ENCODE results near the gene SMCP.

SMCP gene

DNA sequence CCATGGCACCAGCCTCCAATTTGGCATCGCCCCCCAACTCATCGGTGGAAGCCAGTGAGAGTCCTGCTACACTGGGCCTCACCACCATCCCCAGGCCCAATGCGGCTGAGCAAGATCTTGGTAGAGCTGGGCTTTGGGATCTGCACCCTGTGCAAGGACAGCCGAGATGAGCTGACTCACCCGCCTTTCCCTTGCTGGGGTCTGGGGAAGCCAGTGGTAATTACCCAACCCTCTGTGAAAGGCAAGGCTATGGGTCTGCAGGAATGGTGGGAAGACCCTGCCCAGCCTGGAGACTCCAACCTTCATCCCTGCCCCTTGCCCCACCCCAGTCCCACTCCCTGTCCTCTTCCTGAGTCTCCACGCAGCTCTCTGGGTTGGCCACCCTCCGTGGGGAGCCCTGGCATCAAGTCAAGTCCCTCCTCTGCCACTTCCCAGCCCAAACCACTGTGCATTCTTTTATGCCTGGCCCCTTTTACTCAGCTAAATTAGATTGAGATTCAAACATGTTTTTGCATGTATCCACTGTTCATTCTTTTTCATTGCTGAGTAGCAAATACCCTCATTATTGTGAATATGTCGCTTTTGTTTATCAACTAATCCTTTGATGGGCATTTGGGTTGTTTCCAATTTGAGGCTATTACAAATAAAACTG lies 8.8 kb downstream of the SMCP start:
- DNase-seq (ENCODE audit: low read depth), result no peak

DNA sequence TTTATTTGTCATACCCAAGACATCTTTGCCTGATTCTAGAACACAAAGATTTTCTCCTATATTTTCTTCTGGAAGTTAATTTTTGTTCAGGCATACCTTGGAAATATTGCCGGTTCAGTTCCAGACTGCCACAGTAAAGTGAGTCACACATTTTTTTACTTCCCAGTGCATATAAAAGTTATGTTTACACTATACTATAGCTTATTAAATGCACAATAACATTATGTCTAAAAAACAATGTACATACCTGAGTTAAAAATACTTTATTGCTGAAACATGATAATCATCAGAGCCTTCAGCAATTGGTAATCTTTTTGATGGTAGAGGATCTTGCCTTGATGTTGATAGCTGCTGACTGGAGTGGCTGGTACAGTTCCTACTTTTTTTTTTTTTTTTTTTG lies 10.0 kb downstream of the SMCP start:
- no peak for DNase-seq (ENCODE audit: low read depth)

DNA sequence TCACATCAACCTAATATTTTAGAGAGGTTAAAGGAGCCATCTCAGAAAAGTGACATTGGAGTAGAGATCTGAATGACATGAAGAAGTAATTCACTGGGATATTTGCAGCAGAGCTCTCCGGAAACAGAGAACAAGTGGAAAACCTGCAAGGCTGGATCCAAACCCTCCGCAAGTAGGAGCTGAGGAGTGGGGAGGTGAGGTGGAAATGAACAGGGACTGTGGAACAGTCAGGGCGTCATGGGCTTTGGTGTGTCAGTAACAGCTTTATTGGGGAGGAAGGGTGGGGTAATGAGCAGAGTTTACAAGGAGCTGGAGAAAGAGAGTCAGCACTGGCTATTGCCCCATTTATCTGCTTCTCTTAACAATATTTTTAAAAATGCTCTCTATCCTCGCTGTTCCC lies 20.9 kb downstream of the SMCP start:
- no peak for DNase-seq (ENCODE audit: low read depth)

DNA sequence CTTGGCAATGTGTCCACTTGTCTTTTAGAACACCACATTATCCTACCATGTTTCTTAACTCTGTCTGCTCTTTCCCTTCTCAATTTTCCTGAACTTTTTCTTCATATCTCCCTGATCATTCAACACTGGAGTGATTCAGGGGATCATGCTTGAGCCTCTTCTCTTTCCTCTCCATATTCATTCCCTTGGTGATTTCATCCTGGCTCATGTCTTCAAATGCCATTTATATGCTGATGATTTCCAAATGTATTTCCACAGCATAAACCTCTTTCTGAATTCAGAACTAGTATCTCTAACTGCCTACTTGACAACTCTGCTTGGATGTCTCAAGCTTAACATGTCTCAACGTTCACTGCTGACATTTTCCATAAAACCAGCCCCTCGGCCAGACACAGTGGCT lies 21.8 kb downstream of the SMCP start:
- no peak for DNase-seq (ENCODE audit: low read depth)

DNA sequence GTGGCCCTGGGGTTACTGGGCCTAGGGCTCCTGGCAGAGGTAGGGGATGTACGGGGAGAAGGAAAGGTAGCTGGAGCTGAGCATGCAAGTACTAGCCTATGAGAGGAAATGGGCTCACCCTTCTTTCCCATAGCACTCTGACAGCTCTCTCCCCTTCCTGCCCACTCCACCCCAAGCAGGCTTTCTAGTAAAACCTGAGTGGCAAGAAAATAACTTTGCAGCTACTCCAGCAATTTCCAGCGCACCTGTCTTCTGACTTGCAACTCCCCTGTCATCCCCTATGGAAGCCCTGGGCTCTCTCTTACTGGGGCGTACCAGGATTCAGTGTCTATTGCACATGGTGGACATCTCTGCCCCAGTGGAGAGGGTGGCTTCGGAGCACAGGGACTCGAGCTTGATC lies 23.5 kb downstream of the SMCP start:
- DNase-seq (ENCODE audit: low read depth), result no peak

DNA sequence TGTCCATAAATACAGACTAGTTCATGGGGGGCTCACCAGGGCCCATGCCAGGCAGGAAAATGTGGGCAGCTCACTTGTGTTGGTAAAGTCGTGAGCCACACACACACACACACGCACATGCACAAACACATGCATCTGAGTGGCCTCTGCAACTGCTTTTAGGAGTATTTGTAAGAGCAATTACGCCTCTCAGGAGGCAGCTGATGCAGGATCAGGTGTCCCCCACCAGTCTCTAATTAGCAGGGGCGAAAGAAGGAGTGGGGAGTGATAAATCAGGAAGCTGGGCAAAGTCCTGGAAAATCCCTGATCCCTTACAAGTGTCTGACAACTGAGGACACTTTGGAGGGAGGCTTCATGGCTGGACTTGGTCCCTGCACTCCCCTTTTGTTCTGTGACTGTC lies 24.5 kb downstream of the SMCP start:
- no peak for DNase-seq (ENCODE audit: low read depth)

DNA sequence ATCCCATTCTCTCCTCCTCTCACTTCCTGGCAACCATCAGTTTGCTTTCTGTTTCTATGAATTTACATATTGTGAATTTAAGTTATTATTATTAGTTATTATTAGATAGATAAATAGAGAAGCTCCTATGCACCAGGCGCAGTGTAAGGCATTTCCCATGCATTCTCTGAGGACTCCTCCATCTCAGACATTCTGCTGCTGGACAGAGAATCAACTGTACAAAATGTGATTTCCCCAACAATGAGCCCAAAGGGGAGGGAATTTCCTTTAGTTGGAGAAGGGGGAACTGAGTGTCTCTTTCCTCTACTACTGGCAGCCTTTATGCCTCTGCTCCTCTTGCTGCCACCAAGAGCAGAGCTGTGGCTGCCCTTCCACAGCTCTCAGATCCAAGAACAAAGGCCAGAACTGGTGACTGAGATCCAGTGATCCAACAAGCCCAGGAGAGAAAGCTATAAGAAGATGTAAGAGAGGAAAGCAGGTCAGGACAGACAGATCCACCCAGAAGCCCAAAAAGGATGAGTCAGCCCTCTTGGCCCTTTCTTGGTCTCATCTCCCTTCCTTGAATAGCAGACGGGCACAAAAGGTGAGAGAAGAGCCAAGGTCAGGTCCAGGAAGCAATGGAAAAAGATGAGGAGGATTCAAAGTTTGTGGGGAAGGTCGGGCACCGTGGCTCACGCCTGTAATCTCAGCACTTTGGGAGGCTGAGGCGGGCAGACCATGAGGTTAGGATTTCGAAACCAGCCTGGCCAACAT lies 26.7 kb downstream of the SMCP start:
- DNase-seq (ENCODE audit: low read depth), result no peak

DNA sequence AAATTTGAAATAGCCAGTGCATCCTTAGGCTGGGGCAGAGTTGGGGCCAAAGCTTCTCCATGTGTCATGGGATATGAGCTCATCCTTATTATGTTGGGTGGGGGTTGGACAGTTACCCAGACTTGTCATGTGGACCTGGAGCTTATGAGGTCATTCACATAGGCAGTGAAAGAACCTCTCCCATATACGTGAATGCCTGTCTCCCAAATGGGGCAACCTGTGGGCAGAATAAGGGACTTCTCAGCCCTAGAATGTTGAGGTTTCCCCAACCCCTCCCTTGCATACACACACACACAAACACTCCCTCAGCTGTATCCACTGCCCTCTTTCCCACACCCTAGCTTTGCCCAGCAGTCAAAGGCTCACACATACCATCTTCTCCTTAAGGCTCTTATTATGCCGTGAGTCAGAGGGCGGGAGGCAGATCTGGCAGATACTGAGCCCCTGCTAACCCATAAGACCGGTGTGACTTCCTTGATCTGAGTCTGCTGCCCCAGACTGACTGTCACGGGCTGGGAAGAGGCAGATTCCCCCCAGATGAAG lies 28.0 kb downstream of the SMCP start:
- DNase-seq (ENCODE audit: low read depth), result no peak

DNA sequence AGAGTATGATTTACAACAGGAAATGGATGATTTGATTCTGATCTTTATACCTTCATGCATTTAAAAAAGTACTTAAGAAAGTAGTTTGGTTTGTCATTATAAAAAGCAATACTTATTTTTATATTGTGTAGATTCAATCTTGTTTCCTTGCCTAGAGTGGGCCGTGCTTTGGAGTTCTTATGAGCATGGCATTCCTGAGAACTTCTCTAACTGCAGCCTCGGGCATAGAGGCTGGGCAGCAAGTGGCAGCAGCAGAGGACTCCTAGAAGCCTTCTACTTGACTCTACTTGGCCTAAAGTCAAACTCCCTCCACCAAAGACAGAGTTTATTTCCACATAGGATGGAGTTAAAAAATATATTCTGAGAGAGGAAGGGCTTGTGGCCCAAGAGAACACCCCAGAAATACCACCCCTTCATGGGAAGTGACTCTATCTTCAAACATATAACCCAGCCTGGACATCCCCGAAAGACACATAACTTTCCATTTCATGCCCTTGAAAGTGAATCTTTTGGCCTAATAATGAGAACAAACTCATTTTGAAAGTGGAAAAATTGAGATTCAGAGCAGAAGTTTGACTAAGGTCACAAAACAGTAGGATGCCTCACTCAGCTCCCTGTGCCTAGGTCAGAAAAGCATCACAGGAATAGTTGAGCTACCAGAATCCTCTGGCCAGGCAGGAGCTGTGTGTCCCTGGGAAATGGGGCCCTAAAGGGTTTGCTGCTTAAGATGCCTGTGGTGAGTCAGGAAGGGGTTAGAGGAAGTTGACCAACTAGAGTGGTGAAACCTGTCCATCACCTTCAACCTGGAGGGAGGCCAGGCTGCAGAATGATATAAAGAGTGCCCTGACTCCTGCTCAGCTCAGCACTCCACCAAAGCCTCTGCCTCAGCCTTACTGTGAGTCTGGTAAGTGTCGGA lies 29.8 kb downstream of the SMCP start, which contains the start of gene IVL:
Gene IVL (plus strand): TSS at position 861 of the 916 bp plus-strand sequence. CDS start 1,252 bp downstream, outside the sequence.
- DNase-seq (ENCODE audit: low read depth), result no peak

DNA sequence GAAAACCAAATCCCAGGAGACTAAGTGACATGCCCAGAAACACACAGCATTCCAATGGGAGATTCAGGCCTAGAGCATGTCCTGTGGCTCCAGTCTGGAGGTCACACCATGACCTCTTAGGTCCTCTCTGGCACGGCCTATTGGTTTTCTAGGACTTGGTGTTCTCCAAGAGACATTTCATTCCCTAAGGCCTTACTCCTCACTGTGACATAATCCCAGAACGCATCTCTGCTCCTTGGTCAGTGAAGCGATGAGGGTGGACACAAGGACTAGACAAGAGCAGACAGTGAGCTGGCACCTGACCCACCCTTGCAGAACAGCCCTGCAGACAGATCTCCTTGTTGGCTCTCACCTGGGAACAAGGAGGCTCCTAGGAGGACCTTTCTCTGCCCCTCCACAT lies 31.1 kb downstream of the SMCP start:
- no peak for DNase-seq (ENCODE audit: low read depth)

DNA sequence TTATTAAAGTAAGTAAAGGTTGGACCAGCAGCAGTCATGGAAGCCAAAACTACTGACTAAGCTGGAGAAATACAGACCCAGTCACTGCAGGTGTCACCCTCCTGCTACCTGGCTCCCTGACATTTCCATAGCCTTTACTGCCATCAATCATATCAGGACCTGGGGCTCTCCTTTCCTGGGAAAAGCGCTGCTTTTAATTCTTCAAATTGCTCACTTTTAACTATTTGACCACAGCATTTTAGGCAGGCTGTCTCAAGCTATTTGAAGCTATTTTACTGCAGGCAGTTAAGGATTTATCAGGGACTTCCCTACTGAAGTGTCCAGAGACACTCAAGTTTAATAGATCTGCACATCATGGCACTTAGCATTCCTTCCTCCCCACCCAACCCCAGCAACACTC lies 34.3 kb downstream of the SMCP start:
- no peak for DNase-seq (ENCODE audit: low read depth)

DNA sequence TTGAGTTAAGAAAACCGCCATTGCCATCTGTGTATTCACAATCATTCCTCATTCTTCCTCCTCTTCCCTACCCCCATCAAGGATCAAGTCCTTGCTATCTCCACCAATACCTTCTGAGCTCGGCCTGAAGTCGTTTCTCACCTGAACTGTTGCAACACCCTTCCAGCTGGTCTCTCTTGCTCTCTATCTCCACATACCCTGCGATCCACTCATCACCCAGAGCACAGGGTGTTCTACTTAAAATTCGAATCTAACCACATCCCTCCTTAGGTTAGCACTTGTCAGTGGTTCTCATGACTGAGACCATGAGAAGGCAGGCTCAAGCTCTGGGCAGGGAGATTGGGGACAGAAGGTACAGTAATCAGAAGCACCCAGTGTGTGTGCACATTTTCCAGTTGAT lies 34.8 kb downstream of the SMCP start:
- DNase-seq (ENCODE audit: low read depth), result no peak

DNA sequence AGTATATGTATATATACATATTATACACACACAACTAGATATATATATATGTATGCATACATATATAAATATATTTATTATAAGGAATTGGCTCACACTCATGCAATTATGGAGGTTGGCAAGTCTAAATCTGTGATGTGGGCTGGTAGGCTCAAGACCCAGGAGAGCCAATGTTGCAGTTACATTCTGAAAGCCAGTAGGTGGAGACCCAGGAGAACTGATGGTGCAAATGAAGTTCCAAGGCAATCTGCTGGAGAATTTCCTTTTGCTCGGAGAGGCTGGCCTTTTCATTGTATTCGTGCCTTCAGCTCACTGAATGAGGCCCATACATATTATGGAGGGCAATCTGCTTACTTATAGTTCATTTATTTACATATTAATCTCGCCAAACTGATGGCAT lies 39.7 kb downstream of the SMCP start:
- no peak for DNase-seq (ENCODE audit: low read depth)

DNA sequence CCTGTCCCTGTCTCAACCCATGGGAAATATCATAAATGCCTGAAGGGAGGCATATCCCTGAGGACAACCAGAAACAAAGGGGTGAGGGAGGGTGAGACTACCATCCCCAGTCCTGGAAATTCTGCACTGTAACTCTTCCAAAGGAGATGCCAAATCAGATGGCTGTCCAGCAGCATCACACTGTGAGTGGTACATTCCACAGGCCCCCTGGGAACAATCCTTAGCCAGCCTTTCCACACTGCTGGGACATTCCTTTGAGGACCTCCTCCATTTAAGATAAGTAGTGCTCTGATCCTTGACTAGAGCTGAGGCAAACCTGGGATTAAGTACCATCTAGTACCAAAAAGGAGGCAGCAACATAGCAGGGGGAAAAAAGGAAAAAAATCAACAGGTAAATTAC lies 40.9 kb downstream of the SMCP start:
- no peak for DNase-seq (ENCODE audit: low read depth)

DNA sequence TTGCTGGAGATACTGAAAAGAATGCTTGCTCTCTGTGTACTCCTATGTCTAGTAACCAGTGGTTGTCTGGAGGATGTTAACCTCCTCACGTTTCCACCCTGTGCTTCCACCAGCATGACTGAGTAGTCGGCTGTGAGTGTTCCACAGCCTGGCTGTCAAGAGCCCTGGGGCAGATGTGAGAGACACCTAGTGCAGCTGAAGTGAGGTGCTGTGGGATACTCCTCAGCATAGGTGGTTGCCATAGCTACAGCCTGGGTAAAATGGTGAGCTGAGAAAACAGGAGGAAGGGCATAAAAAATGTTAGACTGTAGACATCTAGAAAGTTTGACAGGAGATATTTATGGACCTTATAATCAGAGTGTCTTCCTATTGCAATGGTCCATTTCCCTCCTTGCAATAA lies 46.1 kb downstream of the SMCP start:
- DNase-seq (ENCODE audit: low read depth), result no peak

DNA sequence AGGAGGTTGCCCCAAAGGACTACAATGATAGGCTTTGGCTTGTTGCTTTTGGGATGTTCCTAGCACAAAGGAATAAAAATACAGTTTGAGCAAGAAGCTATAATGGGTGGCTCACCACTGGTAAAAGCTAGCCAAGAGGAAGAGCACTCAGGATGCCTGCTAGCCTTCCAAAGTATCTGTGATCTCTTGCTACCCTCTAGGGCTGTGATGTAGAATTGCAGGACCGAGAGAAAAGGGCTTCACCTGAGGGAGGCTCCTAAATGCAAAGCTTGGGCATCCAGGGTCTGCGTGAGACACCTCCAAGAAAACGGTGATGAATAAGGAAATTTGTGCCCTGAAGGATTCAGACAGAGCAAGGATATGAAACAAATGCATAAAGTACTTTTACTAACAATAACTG lies 48.0 kb downstream of the SMCP start:
- DNase-seq (ENCODE audit: low read depth), result no peak

DNA sequence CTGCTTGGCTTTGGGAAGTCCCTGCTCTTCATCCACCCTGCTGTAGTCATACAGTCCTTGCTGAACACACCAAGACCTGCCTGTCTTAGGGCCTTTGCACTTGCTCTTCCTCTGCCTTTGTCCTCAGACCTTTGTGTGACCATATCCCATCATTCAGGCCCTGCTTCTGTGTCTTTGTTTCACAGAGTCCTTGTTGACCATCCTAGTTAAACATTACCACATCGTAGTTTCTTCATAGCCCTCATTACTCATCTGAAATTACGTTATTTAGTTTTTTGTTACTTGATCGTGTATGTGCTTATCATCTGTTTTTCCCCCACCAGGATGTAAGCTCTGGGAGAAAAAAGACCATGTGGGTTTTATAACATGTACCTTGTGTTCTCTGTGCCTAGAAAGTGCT lies 50.5 kb downstream of the SMCP start:
- no peak for DNase-seq (ENCODE audit: low read depth)

DNA sequence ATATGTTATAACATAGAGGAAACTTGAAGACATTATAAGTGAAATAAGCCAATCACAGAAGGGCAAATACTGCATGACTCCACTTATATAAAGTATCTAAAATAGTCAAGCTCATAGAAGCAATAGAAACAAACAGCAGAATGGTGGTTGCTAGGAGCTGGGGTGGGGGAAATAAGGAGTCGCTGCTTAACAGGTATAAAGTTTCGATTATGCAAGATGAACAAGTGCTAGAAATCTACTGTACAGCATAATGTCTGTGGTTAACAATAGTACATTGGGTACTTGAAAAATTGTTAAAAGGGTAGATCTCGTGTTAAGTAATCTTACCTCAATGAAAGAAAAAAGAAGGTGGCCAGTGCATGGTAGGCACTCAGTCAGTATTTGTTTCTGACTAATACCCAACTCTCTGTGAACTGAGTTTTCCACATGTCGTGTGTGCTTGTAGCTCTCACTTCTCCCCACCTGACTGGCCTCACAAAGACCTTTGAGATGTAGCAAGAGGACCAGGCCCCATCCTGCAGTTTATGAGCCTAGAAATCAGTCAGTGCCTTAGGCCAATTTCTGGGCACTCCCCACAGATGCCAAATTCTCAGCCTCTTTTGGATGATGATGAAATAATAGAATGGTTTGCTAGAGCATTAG lies 54.2 kb downstream of the SMCP start:
- no peak for DNase-seq (ENCODE audit: low read depth)

DNA sequence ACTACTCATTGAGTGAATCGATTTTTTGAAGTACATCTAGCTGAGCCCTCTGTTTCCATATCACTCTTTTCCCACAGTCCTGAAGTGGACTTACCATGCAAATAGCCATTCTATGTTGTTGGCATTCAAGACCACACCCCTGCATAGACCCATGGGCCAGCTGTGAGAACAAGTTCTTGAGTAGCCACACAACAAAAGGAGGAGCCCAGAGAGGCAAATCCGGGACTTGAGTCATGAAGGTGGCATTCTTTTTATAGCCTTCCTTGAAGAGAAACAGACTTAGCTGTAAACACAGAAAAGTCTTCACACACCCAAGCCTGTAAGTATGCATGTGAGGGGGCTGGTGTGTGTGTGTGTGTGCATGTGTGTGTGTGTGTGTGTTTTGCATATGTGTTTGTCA lies 55.1 kb downstream of the SMCP start:
- no peak for DNase-seq (ENCODE audit: low read depth)

All from T-helper 22 cell (primary cell).